Vagina (tissue), 2 donors: ENCODE data around the gene METTL25.

Source experiments
- CTCF ChIP-seq, 3 experiments: fragments of 450-650 bp in 2 of 3; fragments of 200-600 bp in 1 of 3; sonication (generic) in 1 of 3; IDR thresholded peaks; one replicate each; pipeline ENCODE4 v1.5.1; 2017 to 2019; ENCODE audit warnings: antibody characterized with exemption in 3 of 3, mild to moderate bottlenecking in 2 of 3, moderate library complexity in 2 of 3
- POLR2A ChIP-seq, 2 donors: fragments of 450-650 bp; IDR thresholded peaks; one replicate each; pipeline ENCODE4 v1.6.1; 2017; ENCODE audit warnings: antibody characterized with exemption in 2 of 2, mild to moderate bottlenecking in 2 of 2, moderate library complexity in 2 of 2

- no peak for TF ChIP-seq POLR2A (IDR thresholded peaks at IDR 0.05)
- no peak for TF ChIP-seq CTCF (IDR thresholded peaks at IDR 0.05)
These were observed 49.2 kb downstream of the METTL25 start for GRCh38 chr12:82407481-82407880.
